Measurements from ENCODE around the gene SLC35F3. TPM values are rescaled to one million over a fixed set of nuclear protein-coding genes. Genes with fewer than 3 reads are reported as not detected.
"Not testable (repeated sequence)": the region's sequence is repeated elsewhere in the genome, so short reads cannot be mapped to it uniquely, and the experiment has no call there.

Gene SLC35F3
- total RNA-seq, 1 experiment from 2014 or later: 3.3 TPM

DNA sequence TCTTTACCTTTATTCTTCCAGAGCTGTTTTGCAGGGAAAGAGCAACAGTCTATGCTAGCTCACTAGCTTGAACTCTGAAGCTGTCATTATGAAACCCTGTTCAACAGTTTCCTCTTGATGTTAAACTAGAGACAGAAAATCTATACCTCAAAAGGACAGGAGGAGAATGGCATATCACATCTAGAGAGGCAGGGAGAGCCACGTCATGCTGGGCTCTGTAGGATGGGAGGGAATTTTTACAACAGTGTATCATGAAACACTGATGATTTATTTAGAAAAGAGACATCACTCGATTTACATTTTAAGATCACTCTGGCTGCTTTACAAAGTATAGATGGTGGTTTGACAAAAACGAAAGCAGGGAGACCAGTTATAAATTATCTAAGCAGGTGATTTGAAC lies 243.9 kb downstream of the SLC35F3 start:
- H3K36me3 Mint-ChIP-seq (ENCODE audit: insufficient read depth, unreplicated experiment): no peaks in the 10 kb centered on the region
- BruUV-seq (replicated peaks): no TSS peak
- no peak for DNase-seq (ENCODE audit: unreplicated experiment)
- TF ChIP-seq, protein P1, sequence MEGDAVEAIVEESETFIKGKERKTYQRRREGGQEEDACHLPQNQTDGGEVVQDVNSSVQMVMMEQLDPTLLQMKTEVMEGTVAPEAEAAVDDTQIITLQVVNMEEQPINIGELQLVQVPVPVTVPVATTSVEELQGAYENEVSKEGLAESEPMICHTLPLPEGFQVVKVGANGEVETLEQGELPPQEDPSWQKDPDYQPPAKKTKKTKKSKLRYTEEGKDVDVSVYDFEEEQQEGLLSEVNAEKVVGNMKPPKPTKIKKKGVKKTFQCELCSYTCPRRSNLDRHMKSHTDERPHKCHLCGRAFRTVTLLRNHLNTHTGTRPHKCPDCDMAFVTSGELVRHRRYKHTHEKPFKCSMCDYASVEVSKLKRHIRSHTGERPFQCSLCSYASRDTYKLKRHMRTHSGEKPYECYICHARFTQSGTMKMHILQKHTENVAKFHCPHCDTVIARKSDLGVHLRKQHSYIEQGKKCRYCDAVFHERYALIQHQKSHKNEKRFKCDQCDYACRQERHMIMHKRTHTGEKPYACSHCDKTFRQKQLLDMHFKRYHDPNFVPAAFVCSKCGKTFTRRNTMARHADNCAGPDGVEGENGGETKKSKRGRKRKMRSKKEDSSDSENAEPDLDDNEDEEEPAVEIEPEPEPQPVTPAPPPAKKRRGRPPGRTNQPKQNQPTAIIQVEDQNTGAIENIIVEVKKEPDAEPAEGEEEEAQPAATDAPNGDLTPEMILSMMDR (IDR thresholded peaks at IDR 0.05; ENCODE audit: unreplicated experiment): no peak
- POLR2A ChIA-PET: interaction anchor here (0.6 to 1.5 kb wide), 2 partner anchors 201 to 288 kb away, joined by 4 read pairs; no protein-coding TSS in a partner anchor
- no peak overlapping the region for H3K27ac Mint-ChIP-seq (ENCODE audit: low read depth, unreplicated experiment)
- H3K4me1 Mint-ChIP-seq (ENCODE audit: insufficient read depth, unreplicated experiment): peaks cover 17% of the 10 kb centered on the region
- no peak overlapping the region for H3K4me3 Mint-ChIP-seq (ENCODE audit: unreplicated experiment)
- CTCF ChIA-PET: interaction anchor here (1.1 to 8.3 kb wide), 4 partner anchors 16 to 162 kb away, joined by 3 to 220 read pairs (median 4); no protein-coding TSS in a partner anchor
- intact Hi-C loops (cut with micrococcal nuclease): no loop called here
- no peaks in the 10 kb centered on the region for H3K27me3 Mint-ChIP-seq (ENCODE audit: insufficient read depth, unreplicated experiment)
- peaks cover 14% of the 10 kb centered on the region for H3K9me3 Mint-ChIP-seq (ENCODE audit: unreplicated experiment)

GRCh38 chr1:234148816-234149215 lies 244.3 kb downstream of the SLC35F3 start:
- ChIA-PET POLR2A (interaction anchor here (0.8 to 1.5 kb wide), 3 partner anchors 8 to 287 kb away, joined by 3 to 4 read pairs (median 4); no protein-coding TSS in a partner anchor), CTCF (interaction anchor here (1.7 to 8.3 kb wide), 5 partner anchors 16 to 162 kb away, joined by 3 to 220 read pairs (median 6); no protein-coding TSS in a partner anchor)
- Mint-ChIP-seq H3K36me3 (ENCODE audit: insufficient read depth, unreplicated experiment) (no peaks in the 10 kb centered on the region), H3K4me3 (ENCODE audit: unreplicated experiment) (no peak overlapping the region), H3K27ac (ENCODE audit: low read depth, unreplicated experiment) (no peak overlapping the region), H3K4me1 (ENCODE audit: insufficient read depth, unreplicated experiment) (peaks cover 17% of the 10 kb centered on the region), H3K9me3 (ENCODE audit: unreplicated experiment) (peaks cover 10% of the 10 kb centered on the region), H3K27me3 (ENCODE audit: insufficient read depth, unreplicated experiment) (no peaks in the 10 kb centered on the region)
- intact Hi-C loops (cut with micrococcal nuclease): loop anchor here (1.0 kb wide), 1 partner anchor 35 kb away; no protein-coding TSS in a partner anchor
- DNase-seq (ENCODE audit: unreplicated experiment): no peak
- TF ChIP-seq, protein P1 (IDR thresholded peaks at IDR 0.05; ENCODE audit: unreplicated experiment): no peak
- BruUV-seq (replicated peaks): no TSS peak

DNA sequence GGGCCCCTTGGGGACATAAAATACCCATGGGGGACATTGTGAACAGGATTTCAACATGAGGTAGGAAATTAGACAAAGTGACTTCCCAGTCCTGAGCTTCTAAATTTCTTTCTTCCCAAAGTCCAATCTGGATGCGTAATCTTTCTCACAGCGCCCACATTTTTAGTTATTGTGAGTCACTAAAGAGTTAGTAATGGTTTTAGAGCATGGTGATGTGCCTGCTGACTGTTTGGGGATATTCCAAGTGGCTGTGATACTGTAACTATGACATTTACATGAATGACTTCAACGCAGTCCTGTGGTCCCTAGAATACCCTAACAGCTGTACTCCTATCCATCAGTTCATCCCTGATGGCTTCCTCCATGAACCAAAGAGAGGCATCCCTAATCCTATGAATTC lies 244.7 kb downstream of the SLC35F3 start:
- H3K9me3 Mint-ChIP-seq (ENCODE audit: unreplicated experiment): peaks cover 8% of the 10 kb centered on the region
- peak; percentile 53 for DNase-seq (ENCODE audit: unreplicated experiment)
- H3K36me3 Mint-ChIP-seq (ENCODE audit: insufficient read depth, unreplicated experiment): no peaks in the 10 kb centered on the region
- H3K27me3 Mint-ChIP-seq (ENCODE audit: insufficient read depth, unreplicated experiment): no peaks in the 10 kb centered on the region
- H3K4me1 Mint-ChIP-seq (ENCODE audit: insufficient read depth, unreplicated experiment): peaks cover 17% of the 10 kb centered on the region
- ChIA-PET POLR2A (interaction anchor here (0.8 to 1.5 kb wide), 4 partner anchors 8 to 287 kb away, joined by 3 to 4 read pairs (median 4); no protein-coding TSS in a partner anchor), CTCF (interaction anchor here (0.7 to 8.3 kb wide), 9 partner anchors 12 to 595 kb away, joined by 3 to 220 read pairs (median 6); no protein-coding TSS in a partner anchor)
- no peak overlapping the region for H3K4me3 Mint-ChIP-seq (ENCODE audit: unreplicated experiment)
- TF ChIP-seq, protein P1 (IDR thresholded peaks at IDR 0.05; ENCODE audit: unreplicated experiment): no peak
- no peak overlapping the region for H3K27ac Mint-ChIP-seq (ENCODE audit: low read depth, unreplicated experiment)
- intact Hi-C loops (cut with micrococcal nuclease): loop anchor here (1.0 kb wide), 1 partner anchor 35 kb away; no protein-coding TSS in a partner anchor
- BruUV-seq (replicated peaks): no TSS peak

DNA sequence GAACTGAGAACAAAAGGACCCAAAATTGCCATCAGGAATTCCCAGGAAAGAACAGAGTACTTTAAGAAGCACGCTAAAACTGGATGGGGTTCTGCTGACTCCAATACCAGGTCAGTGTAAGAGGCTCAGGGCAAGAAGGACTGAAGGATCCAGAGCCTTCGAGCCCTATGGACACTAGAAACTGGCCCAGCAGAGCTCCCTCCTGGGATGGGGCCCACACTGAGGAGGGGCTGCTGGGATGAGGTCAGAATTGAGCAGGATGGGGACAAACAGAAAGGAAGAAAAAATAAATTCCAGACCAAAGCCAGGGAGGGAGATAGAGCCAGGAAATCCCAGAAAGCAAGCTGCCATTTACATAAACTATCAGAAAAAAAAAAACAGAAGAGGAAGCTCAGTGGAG lies 246.4 kb downstream of the SLC35F3 start:
- Mint-ChIP-seq H3K27me3 (ENCODE audit: insufficient read depth, unreplicated experiment) (no peaks in the 10 kb centered on the region), H3K4me3 (ENCODE audit: unreplicated experiment) (no peak overlapping the region), H3K4me1 (ENCODE audit: insufficient read depth, unreplicated experiment) (peaks cover 17% of the 10 kb centered on the region), H3K9me3 (ENCODE audit: unreplicated experiment) (peaks cover 8% of the 10 kb centered on the region), H3K36me3 (ENCODE audit: insufficient read depth, unreplicated experiment) (no peaks in the 10 kb centered on the region), H3K27ac (ENCODE audit: low read depth, unreplicated experiment) (no peak overlapping the region)
- intact Hi-C loops (cut with micrococcal nuclease): loop anchor here (5.0 kb wide), 1 partner anchor 221 kb away; the partner anchor contains the start of gene COA6
- TF ChIP-seq, protein P1 (IDR thresholded peaks at IDR 0.05; ENCODE audit: unreplicated experiment): no peak
- ChIA-PET CTCF (interaction anchor here (0.6 to 8.3 kb wide), 5 partner anchors 25 to 360 kb away, joined by 3 to 220 read pairs (median 12); no protein-coding TSS in a partner anchor), POLR2A (interaction anchor here (0.7 kb wide), 1 partner anchor 36 kb away, joined by 3 read pairs; no protein-coding TSS in a partner anchor)
- no TSS peak for BruUV-seq (replicated peaks)
- DNase-seq (ENCODE audit: unreplicated experiment): no peak

DNA sequence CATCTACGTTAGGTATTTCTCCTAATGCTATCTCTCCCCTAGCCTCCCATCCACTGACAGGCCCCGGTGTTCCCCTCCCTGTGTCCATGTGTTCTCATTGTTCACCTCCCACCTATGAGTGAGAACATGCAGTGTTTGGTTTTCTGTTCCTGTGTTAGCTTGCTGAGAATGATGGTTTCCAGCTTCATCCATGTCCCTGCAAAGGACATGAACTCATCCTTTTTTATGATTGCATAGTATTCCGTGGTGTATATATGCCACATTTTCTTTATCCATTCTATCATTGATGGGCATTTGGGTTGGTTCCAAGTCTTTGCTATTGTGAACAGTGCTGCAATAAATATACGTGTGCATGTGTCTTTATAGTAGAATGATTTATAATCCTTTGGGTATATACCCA lies 247.9 kb downstream of the SLC35F3 start:
- H3K27ac Mint-ChIP-seq (ENCODE audit: low read depth, unreplicated experiment); BruUV-seq (replicated peaks); H3K4me3 Mint-ChIP-seq (ENCODE audit: unreplicated experiment); H3K9me3 Mint-ChIP-seq (ENCODE audit: unreplicated experiment); POLR2A ChIA-PET; H3K36me3 Mint-ChIP-seq (ENCODE audit: insufficient read depth, unreplicated experiment); H3K27me3 Mint-ChIP-seq (ENCODE audit: insufficient read depth, unreplicated experiment); DNase-seq (ENCODE audit: unreplicated experiment): not testable (repeated sequence)
- H3K4me1 Mint-ChIP-seq (ENCODE audit: insufficient read depth, unreplicated experiment): peaks cover 17% of the 10 kb centered on the region
- CTCF ChIA-PET: interaction anchor here (2.0 to 8.3 kb wide), 3 partner anchors 36 to 175 kb away, joined by 7 to 220 read pairs (median 15); no protein-coding TSS in a partner anchor
- intact Hi-C loops (cut with micrococcal nuclease): loop anchor here (5.0 kb wide), 1 partner anchor 220 kb away; the partner anchor contains the start of gene COA6
